HG02885 (cell line): ENCODE measurements around the gene RPS17.
A peak's percentile ranks its signal among the peaks of the same experiment; 100 is the strongest.
"Not testable (repeated sequence)": the region's sequence is repeated elsewhere in the genome, so short reads cannot be mapped to it uniquely, and the experiment has no call there.

Source experiments
- ATAC-seq: cut with Tn5 transposase; IDR thresholded peaks from one replicate; pipeline ENCODE4 v1.9.1; 2021; ENCODE audit warnings: mild to moderate bottlenecking; ENCODE audit not compliant: unreplicated experiment, poor library complexity

The RPS17 gene

GRCh38 chr15:82549199-82549665 is 9.0 kb upstream of the RPS17 start:
- ATAC-seq = no peak

DNA sequence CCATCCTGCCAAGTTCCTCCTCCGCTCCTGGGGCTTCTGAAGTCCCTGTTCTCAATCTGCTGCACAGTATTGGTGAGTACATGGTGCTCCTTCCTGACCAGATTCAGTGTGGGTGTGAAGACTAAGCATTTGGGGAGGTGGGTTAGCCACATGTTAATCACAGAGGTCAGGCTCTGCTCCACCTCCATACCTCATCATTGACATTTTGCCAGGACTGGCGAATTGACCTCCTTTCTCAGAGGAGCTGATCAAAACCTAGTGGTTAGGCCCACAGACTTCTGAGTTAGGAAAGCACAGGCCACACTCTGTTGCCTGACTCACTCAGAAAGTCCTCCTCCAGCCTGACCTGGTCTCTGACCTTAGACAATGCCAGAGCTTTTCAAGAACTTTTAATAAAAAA is 8.4 kb upstream of the RPS17 start:
- ATAC-seq = peak; percentile 43

GRCh38 chr15:82545478-82545877 is 5.2 kb upstream of the RPS17 start:
- ATAC-seq = no peak

- ATAC-seq = no peak
Observed at GRCh38 chr15:82545002-82545401, 4.7 kb upstream of the RPS17 start.

- ATAC-seq = no peak
Observed at GRCh38 chr15:82544431-82544830, 4.2 kb upstream of the RPS17 start.

DNA sequence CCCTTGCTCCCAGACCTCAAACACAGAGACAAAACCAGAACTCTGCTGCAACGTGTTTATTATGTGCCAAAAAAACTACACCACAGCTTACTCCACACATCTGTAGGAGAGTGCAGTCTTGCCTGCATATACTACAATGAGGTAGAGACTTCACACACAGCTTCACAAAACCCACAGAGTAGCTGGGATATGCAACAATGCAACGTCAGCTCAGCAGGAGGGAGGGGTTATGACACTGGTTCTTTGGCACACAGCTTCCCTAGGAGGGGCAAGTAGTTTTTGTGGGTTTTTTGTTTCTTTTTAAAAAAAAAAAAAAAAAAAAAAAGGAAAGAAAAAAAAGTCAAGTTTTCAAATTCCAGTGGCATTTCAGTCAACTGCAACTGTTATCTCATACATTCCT is 2.9 kb upstream of the RPS17 start:
- ATAC-seq = no peak

DNA sequence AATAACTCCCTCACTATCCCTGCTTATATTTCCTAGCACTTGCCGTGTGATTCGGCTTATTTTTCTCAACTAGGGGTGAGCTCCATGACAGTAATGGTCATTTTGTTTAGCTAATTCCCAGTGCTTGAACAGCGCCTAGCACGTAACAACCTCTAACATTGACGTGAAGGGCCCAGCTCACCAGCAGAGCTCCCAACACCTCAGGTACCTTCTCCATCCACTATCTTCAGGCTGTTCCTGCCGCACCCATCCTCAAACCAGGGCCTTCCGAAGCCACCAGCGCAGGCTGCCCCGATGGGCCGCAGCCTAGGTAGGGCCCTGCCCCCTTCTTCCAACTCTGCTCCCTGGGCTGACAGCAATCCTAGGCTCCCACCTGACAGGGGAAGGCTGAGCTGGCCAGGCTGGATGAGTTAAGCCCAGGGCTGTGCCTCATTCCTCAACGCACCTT is 751 bp upstream of the RPS17 start:
- no peak for ATAC-seq

GRCh38 chr15:82539691-82540054 is 584 bp downstream of the RPS17 start:
- no peak for ATAC-seq

- ATAC-seq = no peak
Observed at GRCh38 chr15:82538961-82539690, 1.1 kb downstream of the RPS17 start.

DNA sequence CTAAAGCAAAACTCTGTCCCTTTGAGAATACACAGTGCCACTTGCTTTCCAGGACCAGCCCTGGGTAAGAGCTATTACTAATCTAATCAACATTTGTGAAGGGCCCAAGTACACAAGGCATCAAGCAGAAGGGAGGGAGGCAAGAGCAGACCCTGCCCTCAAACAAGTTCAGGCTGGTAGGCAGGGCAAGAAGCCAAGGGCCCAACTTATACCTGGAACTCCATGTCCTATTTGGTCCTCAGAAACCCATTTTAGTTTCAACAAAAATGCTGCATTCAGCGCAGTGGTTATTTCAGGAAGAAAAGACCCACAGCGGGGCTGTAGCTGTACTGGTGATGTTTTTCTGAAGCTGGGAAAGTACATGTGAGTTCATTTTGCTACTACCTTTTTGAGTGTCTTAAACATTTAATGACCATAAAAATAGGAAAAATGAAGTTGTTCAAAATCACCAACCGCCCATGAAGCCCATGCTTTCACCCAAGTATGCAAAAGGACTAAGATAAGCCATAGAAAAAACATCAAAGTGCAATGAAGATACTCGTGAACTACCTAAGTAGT is 2.8 kb downstream of the RPS17 start:
- no peak for ATAC-seq

DNA sequence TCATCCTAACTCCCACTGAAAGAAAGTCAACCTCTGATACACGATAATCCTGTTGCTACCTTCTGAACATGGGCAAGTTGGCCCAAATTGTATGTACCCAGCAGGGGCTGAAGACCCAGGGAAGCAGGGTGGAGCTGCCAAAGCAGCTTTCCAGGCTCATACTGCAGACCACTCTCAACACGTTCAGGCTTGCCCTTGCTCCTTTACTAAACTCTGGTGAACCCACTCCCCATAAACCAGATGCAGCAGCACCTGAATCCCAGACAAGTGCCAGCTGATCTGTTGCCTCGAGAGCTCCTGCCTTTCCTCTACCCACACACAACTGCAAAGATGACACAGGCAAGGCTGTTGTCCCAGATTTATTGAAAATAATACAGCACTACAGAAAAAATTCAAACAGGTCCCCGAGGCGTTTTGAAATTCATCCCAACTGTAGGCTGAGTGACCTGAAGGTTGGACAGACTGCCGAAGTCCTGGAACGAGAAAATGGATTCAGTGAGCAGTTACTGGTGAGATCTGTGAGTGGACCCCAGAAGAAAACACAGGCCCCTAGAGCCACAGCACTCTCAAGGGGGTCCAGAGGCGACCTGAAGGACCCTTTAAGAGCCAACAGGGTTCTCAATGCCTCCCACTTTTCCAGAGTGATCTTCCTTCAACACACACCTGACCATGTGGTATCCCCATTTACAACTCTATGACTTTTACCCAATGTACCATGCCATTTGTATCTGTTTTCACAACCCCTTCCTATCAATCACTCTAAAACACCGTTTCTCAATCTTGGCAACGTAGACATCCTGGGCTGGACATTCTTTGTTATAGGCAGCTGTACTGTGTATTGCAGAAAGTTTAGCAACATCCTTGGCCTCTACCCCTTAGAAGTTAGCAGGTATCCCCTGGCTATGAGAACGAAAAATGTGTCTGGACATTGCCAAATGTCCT is 3.6 kb downstream of the RPS17 start:
- no peak for ATAC-seq

DNA sequence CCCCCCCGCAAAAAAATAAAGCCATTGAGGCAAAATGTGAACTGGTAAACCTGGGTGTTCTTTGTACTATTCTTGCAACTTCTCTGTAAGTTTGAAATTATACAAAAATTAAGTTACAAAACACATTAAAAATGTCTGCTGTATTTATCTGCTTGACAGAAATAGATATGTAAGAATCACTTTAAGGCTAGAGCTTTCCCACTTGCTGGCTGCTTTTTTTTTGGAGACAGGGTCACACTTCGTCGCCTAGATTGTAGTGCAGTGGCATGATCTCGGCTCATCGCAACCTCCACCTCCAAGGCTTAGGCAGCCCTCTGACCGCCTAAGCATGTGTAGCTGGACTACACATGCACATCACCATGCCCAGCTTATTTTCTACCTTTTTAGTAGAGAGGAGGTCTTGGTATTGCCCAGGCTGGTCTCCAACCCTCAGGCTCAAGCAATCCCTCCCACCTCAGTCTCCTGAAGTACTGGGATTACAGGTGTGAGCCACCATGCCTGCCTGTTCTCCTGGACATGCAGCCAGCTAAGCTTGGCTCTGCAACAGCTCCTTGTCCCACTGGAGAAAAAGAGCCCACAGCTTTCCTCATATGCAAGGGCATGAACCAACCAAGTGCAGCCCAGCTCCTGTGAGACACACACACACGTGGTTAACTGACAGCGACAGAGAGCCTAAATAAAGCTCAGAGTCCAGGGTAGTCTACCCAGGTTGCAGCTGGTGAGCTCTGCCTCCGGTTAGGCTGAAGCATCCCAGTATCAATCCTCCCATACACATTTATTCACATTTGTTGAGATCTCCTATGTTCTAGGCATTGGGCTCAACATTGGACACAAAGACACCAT is 4.5 kb downstream of the RPS17 start:
- ATAC-seq = no peak

DNA sequence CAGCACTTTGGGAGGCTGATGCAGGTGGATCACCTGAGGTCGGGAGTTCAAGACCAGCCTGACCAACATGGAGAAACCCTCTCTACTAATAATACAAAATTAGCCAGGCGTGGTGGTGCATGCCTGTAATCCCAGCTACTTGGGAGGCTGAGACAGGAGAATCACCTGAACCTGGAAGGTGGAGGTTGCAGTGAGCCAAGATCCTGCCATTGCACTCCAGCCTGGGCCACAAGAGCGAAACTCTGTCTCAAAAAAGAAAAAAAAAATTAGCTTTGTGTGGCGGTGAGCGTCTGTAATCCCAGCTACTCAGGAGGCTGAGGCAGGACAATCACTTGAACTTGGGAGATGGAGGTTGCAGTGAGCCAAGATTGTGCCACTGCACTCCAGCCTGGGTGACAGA is 5.1 kb downstream of the RPS17 start:
- ATAC-seq = not testable (repeated sequence)

DNA sequence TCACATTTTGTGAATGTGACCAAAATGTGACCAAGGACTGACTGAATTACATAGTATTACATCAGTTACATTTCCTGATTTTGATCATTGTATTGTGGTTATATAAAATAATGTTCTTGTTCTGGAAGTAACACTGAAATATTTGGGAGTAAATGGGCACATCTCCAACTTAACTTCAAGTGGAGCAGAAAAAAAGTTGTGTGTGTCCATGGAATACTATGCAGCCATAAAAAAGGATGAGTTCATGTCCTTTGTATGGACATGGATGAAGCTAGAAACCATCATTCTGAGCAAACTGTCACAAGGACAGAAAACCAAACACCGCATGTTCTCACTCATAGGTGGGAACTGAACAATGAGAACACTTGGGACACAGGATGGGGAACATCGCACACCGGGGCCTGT is 5.8 kb downstream of the RPS17 start:
- ATAC-seq = not testable (repeated sequence)

DNA sequence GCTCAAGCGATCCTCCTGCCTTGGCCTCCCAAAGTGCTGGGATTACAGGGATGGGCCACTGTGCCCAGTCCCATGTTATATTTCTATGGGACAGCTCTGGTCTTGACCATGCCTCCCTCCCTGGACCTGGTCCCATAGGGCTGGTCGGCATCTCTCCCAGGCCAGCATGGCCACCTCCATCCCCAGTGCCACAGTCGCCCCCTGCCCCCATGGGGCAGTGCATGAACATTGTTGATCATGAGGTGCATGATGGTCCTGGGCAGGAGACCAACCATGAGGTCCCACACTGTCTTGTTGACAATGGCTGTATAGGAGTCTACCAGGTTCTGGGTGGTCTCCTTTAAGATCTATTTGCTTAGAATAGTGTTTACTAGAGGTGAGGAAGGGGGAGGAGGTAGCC is 6.5 kb downstream of the RPS17 start:
- ATAC-seq = no peak

DNA sequence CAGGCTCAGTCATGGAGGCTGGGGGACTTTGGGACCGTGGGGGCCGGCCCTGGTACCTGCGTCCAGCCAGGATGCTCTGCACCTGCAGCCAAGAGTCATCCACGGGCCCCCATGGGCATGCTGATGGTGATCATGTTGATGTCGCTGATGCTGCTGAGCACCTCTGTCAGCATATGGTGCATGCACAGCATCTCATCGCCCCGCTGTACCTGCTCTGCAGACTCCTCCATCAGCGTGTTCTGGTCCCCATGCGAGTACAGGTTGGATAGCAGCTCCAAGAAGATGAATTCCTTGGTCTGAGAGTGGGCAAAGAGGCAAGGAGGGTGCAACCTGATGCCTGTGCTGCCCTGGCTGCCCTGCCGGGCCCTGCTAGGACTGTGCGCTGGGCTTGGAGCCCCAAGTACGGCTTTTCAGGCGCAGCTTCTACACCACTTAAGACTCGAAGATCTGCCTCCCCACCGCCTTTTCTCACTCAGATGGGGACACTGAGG is 7.2 kb downstream of the RPS17 start:
- no peak for ATAC-seq

DNA sequence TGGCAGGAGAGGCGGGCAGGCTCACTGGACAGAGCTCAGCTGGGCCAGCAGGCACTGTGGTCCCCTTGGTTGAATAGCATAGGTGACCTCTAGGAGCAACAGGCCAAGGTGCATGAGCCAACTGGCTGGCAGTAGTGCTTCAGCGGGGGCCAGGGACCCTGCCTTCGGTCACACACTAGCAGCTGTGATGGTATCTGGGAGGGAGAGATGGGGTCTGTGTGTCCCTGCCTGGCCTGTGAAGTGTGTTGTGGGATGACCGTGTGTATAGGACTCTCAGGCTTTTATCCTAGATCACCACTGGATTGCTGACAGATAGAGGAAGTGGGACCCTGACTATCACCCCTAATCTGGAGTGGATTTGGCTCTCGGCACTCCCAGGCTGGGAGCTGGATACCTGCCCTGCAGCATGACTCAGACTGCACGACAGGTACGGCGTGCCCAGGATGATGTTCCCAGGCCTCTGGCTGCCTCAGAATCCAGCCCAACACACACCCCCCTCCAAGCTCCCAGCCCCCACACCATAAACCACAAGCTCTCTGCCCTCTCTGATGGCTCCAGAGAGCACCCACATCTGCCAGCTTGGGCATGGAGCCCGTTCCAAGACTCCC is 7.8 kb downstream of the RPS17 start:
- no peak for ATAC-seq

DNA sequence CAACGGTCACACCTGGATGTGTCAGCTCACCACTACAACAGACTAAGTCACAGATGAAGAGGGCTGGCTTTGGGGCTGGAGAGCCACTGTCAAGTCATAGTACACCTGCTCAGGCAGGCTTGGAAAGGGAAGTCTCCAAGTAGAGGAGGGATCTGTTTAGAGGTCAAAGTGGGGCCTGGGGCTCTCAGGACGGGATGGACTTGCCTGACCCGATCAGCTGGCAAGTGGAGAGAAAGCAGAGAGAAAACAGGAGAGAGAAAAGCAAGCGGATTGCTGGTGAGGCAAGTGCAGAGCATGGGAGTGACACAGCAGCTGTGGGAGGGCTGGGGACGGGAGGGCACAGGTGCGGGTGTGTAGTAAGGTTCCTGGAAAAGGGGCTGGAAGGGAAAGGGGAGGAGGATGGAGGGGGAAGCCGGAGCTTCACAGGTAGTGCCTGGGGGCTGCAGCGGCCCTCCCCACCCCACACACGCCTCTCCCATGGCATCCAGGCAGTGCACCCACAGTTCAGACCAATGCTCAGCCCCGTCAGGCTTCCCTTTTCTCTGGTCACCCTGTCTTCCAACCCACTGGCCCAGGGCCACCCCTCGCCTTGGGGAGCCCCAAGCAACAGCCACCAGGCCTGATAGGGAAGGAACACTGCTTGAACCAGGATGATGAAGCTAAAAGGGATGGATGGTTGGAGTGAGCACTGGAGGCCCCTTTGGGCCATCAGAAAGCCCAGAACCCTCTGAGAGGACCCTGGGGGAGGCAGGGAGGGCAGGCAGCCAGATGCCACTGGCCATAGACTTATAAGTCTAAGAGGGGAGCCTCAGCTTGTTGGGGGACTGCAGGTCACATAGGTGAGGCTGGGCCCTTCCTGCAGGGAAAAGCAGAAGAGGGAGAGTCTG is 8.5 kb downstream of the RPS17 start:
- ATAC-seq = no peak
